MM.1S (cell line): ENCODE measurements around the gene THRAP3.

Source experiments
- EZH2 ChIP-seq: fragments of 300-600 bp; sonication (generic); optimal IDR thresholded peaks from 2 replicates; pipeline ENCODE3; 2017; ENCODE audit warnings: low read depth, mild to moderate bottlenecking, antibody characterized with exemption, low read length, mixed read lengths
- EZH2phosphoT487 ChIP-seq: fragments of 300-600 bp; sonication (generic); IDR thresholded peaks from 2 replicates; pipeline ENCODE4 v1.6.1; 2018; ENCODE audit warnings: antibody characterized with exemption, low read length
- TF ChIP-seq, protein P1 (sequence below): fragments of 300-600 bp; sonication (generic); IDR thresholded peaks from 2 replicates; pipeline ENCODE4 v1.5.1; 2016; ENCODE audit warnings: antibody characterized with exemption, low read length, mixed read lengths

- no peak for TF ChIP-seq EZH2
- TF ChIP-seq, protein P1, sequence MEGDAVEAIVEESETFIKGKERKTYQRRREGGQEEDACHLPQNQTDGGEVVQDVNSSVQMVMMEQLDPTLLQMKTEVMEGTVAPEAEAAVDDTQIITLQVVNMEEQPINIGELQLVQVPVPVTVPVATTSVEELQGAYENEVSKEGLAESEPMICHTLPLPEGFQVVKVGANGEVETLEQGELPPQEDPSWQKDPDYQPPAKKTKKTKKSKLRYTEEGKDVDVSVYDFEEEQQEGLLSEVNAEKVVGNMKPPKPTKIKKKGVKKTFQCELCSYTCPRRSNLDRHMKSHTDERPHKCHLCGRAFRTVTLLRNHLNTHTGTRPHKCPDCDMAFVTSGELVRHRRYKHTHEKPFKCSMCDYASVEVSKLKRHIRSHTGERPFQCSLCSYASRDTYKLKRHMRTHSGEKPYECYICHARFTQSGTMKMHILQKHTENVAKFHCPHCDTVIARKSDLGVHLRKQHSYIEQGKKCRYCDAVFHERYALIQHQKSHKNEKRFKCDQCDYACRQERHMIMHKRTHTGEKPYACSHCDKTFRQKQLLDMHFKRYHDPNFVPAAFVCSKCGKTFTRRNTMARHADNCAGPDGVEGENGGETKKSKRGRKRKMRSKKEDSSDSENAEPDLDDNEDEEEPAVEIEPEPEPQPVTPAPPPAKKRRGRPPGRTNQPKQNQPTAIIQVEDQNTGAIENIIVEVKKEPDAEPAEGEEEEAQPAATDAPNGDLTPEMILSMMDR = no peak
- no peak for TF ChIP-seq EZH2phosphoT487
Measured at GRCh38 chr1:36225283-36225899, 1.1 kb downstream of the THRAP3 start.
